AG10803 (cell line): Measurements from ENCODE around the gene SLC46A2.

Experiments
- DNase-seq: peaks from one replicate; pipeline ENCODE4 v3.0.0; 2010; ENCODE audit warnings: low read depth
- H3K4me3 ChIP-seq: 2 replicates; pipeline ENCODE4 v1.5.1; 2011; ENCODE audit warnings: mild to moderate bottlenecking, low read length, control low read depth
- CTCF ChIP-seq: conservative IDR thresholded peaks from 2 replicates; pipeline ENCODE4 v1.5.1; 2011; ENCODE audit warnings: mild to moderate bottlenecking, low read length, control low read depth, inconsistent platforms

The SLC46A2 gene

GRCh38 chr9:112887381-112887780 lies 3.3 kb downstream of the SLC46A2 start:
- no peak overlapping the region for H3K4me3 ChIP-seq
- DNase-seq: no peak
- TF ChIP-seq CTCF: no peak

DNA sequence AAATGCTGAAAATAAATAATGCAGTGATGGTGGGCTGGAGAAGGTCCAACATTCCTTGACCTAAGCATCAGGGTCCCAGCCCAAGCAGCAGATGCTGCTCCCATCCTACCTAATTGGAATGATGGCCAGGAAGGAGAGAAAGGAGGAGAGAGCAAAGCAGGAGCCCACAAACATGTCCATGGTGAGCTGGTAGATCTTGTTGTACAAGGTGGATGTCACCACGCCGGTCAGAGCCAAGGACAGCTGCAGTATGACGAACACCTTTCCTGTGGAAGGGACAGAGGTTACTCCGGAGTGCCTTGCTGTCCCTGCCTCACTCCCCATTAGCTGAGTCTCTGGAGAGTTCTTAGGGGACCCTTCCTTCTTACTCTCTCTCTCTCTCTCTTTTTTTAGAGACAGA lies 4.3 kb downstream of the SLC46A2 start:
- no peak for DNase-seq
- TF ChIP-seq CTCF: no peak
- no peak overlapping the region for H3K4me3 ChIP-seq

GRCh38 chr9:112885324-112885723 lies 5.4 kb downstream of the SLC46A2 start:
- no peak for TF ChIP-seq CTCF
- H3K4me3 ChIP-seq: no peak overlapping the region
- no peak for DNase-seq

DNA sequence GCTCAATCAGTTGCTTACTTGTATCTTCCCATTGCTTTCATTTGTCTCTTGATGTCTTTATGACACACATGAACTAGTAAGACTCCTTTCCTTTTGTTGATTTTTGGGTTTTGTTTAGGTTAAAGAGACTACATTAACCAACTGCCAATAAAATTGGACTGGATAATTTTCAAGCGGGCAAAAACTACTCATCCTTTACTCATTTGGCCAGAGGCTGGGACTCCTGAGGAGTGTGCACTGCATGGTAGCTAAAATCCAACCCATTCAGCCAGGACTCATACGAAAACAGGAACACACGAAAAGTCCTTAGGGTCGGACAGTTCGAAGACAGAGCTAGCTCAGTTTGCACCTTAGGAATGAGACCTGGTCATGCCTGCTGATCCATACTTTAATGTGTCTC lies 6.0 kb downstream of the SLC46A2 start:
- no peak overlapping the region for H3K4me3 ChIP-seq
- DNase-seq: no peak
- TF ChIP-seq CTCF: no peak

GRCh38 chr9:112884101-112884500 lies 6.6 kb downstream of the SLC46A2 start:
- TF ChIP-seq CTCF: no peak
- DNase-seq: peak; percentile 38

GRCh38 chr9:112881331-112881730 lies 9.3 kb downstream of the SLC46A2 start:
- DNase-seq: no peak
- no peak for TF ChIP-seq CTCF

More at GRCh38 chr9:112884101-112884500, 6.6 kb downstream of the SLC46A2 start:
- H3K4me3 ChIP-seq: no peak overlapping the region

GRCh38 chr9:112880650-112881049 lies 10.0 kb downstream of the SLC46A2 start:
- DNase-seq: no peak
- no peak for TF ChIP-seq CTCF
- no peak overlapping the region for H3K4me3 ChIP-seq

More at GRCh38 chr9:112881331-112881730, 9.3 kb downstream of the SLC46A2 start:
- no peak overlapping the region for H3K4me3 ChIP-seq
